Renal cortical epithelial cell (primary cell): ENCODE results near the gene PTGR3. TPM values are rescaled to one million over a fixed set of nuclear protein-coding genes. Genes with fewer than 3 reads are reported as not detected.
A peak's percentile ranks its signal among the peaks of the same experiment; 100 is the strongest.

Source experiments
- DNase-seq: peaks from one replicate; pipeline ENCODE4 v3.0.0-alpha.2; 2011; ENCODE audit warnings: low read depth
- total RNA-seq: library from RNA; depleted of rRNA; stranded (reverse); fragments of >200 nt; gene quantifications from 2 replicates; pipeline ENCODE4 v1.2.3, GENCODE V29; 2014

The PTGR3 gene
- total RNA-seq, 1 donor from 2014 or later: 14.9 TPM

DNA sequence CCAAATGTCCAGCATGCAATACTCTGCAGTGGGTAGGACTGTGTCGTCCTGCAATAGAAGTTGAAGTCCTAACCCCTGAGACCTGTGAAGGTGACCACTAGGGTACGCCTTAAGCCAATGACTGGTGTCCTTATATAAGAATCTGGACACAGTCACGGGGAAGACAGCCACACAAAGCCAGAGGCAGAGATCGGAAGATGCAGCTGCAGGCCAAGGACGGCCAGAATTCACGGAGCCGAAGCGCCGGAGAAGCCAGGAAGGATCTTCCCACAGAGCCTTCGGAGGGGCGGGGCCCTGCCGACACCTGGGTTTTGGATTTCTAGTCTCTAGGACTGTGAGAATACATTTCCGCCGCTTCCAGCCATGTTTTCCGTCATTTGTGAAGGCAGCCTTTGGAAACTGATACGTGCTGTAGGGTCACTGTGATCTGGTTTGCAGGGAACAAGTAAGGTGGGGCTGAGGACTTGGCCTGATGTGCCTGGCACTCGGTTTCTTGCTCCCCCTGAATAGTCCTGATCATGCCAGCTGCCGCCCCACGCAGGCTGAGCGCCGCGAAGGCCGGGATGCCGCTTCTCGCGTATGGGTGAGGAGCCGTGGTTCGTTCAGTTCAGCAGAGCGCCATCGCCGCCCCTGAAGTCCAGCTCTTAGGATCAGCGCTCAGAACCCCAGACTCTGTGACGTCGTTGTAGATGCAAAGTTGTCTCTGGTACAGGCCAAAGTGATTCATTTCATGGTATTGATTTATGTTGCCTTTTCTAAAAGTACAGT is 38.7 kb downstream of the PTGR3 start:
- no peak for DNase-seq

DNA sequence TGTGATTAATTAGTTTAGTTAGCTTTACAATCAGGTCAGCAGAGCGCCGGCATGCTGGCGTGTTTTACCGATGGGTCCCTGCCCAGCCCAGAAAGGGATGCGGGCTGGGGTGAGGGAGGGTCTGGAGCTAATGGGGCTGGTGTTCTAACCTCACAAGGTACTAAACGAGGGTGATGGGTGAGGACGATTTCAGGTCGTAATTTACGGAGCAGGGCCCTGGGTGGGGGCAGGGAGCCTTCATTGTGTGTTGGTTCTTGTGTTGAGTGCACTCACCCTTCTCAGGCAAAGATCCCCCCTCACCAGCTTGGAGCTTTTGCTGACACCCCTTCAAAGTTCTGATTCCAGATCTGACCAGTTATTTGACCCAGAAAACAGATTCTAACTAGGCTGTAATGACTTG is 39.5 kb downstream of the PTGR3 start:
- DNase-seq: no peak

DNA sequence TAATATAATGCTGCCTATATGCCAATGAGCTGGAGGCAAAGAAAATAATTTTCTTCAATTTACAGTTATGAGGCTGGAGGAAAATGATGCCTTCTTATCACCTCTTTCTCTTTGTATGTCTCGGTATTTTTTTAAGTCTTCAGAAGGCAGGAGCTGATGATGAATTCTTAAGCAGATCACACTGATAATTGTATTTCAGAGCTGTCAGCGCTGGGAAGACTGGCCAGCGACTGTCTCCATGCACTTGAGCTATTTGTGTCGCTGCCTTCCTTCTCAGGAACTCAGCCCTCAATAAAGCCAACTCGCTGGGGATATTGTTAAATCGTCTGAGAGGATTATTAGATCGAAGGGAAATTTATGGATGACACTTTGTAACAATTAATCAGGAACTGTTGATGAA is 40.3 kb downstream of the PTGR3 start:
- no peak for DNase-seq

GRCh38 chr18:75167759-75168618 is 41.0 kb downstream of the PTGR3 start:
- DNase-seq: no peak

GRCh38 chr18:75167137-75167536 is 41.8 kb downstream of the PTGR3 start:
- no peak for DNase-seq

DNA sequence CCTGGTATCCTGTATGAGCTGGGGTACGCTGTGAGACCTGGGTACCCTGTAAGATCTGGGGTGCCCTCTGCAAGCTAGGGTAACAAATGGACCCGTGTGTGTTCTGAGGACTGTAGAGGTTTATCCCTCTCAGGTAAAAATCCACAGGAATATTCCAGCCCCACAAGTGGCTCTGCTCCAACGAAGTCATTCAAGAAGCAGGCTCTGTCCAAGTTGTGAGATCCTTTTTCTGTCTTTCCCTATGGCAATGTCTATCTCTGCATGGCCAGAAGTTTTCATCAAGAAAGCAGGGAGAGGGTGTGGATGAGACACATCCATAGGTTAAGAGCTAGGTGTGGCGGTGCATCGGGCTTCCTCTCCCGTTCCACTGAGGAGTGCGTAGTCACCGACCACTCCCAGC is 43.0 kb downstream of the PTGR3 start:
- no peak for DNase-seq

DNA sequence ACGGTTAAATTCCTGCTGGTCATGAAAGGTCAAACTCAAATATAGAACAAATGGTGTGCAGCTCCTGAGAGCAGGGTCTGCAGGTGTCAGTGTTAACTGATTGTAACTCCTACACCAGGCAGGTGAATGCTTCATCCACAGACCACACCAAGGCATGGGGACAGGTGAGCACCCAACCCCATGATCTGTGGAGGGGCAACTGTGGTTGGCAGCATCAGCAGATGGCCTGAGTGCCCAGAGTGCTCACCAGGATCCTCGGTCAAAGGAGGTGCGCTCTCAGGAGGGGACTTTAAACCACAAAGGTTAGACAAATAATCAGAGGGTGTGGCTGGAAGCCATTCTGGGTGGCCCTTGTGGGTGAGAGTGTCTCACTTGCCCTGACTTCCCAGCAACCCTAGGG is 44.5 kb downstream of the PTGR3 start:
- DNase-seq: no peak

GRCh38 chr18:75163736-75164135 is 45.2 kb downstream of the PTGR3 start:
- no peak for DNase-seq

DNA sequence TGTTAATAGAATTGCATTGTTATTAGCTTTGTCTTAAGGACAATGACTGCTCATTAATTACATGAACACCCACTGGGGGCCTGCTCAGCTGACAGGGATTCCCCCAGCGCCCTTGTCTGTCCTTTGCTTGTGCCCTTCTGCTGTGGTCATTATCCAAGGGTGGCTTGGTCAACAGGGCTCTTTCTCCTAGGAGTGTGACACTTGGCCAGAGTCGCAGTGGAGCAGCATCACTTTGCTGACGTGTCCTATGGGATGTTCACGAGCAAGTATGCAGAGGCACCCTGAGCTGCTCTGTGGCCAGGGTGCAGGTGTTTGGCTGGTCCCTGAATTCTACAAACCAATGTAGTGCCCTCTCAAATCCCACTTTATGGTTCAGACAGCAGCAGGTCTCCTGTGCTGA is 46.0 kb downstream of the PTGR3 start:
- no peak for DNase-seq

GRCh38 chr18:75162467-75162866 is 46.5 kb downstream of the PTGR3 start:
- DNase-seq: peak; percentile 15

DNA sequence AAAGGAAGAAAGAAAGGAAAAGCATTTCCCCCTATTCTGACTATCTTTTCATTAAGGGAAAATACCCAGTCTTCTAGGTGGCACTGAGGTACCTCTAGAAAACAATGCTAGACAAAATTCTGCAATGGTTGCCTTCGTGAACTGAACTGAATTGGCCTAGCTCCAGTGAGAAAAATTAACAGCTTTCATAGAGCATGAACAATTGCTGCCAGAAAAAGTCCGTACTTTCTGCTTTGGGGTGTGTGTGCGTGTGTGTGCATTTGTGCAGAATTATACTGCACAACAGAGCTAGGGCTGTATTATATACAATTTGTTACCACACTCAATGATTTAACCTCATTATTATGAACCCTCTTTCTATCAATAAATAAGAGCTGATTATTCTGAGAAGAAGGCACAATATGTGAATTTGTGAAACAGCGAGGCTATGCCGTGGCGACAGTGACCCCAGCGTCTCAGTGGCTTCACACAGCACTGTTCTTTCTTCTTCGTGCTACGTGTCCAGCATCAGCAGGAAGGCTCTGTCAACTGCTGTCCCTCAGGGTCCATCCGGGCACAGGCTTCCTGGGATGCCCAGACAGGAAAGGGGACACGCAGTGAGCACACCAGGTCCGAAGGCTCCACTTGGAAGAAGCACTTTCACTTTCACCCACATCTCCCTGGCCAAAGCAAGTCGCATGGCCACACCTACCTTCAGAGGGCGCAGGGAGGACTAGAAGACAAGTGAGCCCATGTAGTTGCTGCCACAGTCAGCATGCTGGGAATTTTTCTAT is 47.5 kb downstream of the PTGR3 start:
- no peak for DNase-seq

- no peak for DNase-seq
These were observed 48.6 kb downstream of the PTGR3 start for GRCh38 chr18:75160364-75160763.

DNA sequence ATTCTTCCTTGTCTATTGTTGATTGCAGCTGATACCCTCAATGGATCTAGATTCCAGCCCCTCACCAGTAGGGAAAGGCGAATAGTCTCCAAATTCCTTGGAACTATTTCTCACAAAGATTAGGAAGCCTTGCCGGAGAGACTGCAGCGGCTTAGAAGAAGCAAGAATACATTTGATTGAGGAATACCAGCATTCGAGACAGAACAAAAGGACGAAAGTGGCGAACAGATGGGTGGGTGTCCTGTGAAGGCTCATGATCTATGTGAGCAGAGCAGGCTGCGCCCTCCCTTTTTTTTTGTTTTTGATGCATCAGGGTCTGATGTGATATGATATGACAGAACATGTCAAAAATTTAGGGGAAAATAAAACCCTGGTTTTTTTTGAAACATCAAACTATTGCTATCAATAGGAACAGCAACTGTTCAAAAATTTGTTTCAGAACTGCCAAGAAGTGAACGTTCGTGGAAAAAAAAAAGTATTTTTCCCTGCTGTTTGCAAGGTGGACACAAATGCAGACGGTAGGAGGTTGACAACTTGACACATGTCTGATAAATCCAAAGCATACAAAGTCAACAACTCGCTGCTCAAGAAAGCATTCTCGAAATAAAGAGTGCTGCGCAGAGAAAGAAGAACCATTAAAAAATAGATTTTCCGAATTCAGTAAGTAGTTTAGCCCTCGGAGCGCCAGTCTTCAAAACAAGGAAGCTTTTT is 49.1 kb downstream of the PTGR3 start:
- DNase-seq: no peak

DNA sequence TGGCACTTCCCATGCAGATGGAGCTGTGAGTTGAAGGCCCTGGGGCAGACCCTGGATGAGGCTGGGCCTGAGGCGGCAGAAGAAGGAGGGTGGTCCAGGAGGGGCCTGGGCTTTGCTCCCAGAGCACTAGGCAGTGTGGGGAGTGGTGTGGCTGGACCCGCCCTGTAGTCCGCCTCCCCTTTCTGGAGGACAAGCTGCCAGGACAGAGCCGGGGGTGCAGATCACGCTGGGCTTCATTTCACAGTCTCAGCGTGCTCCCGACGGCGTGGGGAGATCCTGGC is 49.8 kb downstream of the PTGR3 start:
- DNase-seq: no peak

Other genes starting within 250 kb of the PTGR3 start
- 0.69 and 8.5 TPM in 2 replicates for gene TSHZ1, start 1.7 kb upstream of the PTGR3 start, total RNA-seq
- not detected in 2 replicates for gene SMIM21, start 218.6 kb upstream of the PTGR3 start, total RNA-seq